Choroid plexus epithelial cell (primary cell): ENCODE measurements around the gene METRN.
A peak's percentile ranks its signal among the peaks of the same experiment; 100 is the strongest.

Experiments used
- DNase-seq: peaks from one replicate; pipeline ENCODE4 v3.0.0-alpha.2; 2010; ENCODE audit warnings: low read depth
- H3K4me3 ChIP-seq: 2 replicates; pipeline ENCODE4 v1.5.1; 2011; ENCODE audit warnings: low read depth, mild to moderate bottlenecking, control low read depth, low read length, moderate library complexity
- TF ChIP-seq, protein P1 (sequence below): conservative IDR thresholded peaks from 2 replicates; pipeline ENCODE4 v1.5.1; 2011; ENCODE audit warnings: low read depth, mild to moderate bottlenecking, control low read depth, inconsistent platforms, low read length, moderate library complexity

Gene METRN

DNA sequence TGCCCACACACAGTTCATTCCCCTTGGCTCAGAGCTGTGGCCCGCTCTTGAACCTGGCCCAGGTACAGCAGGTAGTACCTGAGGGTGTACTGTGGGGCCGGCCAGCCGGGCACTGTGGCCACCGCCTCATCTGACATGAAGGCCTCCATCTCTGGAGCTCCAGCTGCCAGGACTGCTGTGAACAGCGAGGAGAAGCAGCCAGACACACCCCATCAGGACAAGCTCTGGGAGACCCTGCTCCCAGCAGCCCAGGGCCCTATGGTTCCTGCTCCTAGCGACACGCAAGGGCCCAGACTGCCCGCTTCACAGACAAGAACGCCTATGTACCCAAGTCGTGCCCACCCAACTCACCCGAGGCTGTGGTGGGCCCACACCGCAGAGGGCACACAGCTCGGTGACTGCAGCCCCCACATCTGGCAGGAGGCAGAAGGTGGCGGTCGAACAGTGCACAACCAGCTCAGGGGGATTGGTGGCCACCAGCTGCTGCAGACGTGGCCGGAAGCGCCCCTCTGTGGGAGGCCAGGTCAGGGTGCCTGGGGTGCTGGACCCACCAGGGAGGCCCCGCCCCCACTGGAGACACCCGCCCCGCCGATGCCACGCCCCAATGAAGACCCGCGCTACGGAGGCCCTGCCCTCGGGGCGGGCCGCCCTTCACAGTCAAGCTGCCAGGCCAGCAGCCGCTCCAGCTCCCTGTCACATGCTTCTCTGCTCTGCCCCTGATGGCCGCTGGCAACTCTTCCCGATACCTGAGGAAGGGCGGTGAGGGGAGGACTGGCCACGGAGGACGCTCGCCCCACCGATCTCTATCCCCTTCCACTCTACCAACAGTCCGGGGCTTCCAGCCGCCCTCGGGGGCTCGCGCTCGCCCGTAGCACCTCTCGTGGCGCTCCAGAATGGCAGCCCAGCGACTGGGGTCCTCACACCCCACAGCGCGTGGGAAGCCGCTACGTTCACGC is 35.8 kb upstream of the METRN start:
- TF ChIP-seq, protein P1, sequence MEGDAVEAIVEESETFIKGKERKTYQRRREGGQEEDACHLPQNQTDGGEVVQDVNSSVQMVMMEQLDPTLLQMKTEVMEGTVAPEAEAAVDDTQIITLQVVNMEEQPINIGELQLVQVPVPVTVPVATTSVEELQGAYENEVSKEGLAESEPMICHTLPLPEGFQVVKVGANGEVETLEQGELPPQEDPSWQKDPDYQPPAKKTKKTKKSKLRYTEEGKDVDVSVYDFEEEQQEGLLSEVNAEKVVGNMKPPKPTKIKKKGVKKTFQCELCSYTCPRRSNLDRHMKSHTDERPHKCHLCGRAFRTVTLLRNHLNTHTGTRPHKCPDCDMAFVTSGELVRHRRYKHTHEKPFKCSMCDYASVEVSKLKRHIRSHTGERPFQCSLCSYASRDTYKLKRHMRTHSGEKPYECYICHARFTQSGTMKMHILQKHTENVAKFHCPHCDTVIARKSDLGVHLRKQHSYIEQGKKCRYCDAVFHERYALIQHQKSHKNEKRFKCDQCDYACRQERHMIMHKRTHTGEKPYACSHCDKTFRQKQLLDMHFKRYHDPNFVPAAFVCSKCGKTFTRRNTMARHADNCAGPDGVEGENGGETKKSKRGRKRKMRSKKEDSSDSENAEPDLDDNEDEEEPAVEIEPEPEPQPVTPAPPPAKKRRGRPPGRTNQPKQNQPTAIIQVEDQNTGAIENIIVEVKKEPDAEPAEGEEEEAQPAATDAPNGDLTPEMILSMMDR = no peak
- DNase-seq = peak; percentile 56
- peak overlapping the region; percentile 62 for H3K4me3 ChIP-seq

DNA sequence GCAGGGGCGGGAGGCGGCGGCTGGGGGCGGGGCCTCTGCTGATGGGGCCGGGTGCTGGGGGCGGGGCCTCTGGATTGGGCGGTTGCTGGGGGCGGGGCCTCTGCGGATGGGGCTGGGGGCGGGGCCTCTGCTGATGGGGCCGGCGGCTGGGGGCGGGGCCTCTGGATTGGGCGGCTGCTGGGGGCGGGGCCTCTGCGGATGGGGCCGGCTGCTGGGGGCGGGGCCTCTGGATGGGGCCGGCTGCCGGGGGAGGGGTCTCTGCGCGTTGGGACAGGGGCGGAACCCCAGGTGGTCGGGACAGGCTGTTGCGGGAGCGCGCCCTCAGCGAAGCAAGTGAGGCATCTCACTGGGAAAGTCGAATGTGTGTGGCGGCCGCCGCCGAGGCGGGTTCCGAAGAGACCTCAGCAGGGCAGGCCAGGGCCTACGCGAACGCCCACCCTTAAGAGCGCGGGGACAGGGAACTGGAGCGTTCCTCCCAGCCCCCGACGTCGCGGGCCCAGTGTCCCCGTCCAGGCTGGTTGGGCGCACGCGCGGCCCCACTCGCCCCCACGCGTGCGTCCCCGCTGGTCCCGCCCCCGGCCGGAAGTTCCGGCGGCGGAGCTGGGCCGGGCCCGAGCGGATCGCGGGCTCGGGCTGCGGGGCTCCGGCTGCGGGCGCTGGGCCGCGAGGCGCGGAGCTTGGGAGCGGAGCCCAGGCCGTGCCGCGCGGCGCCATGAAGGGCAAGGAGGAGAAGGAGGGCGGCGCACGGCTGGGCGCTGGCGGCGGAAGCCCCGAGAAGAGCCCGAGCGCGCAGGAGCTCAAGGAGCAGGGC is 34.9 kb upstream of the METRN start, which contains the start of gene STUB1:
Gene STUB1, plus strand, starts transcription at position 597 of the 811 bp plus-strand sequence. Its CDS starts 116 bp downstream, at position 713.
- peak; percentile 87 for DNase-seq
- TF ChIP-seq, protein P1 = no peak
- H3K4me3 ChIP-seq = peak within 1 kb of the TSS; percentile 82

DNA sequence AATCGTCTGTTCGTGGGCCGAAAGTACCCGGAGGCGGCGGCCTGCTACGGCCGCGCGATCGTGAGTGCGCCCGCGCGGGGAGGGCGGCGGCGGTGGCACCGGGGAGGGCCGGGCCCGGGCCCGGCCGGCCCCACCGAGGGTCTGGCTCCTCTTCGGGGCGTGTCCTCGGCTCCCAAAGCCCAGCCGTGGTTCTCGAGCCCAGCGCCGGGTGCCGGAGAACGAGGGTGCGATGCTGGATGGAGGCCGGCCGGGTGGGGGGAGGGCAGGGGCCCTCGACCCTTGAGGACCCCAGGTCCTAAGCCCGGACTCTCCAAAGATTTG is 34.3 kb upstream of the METRN start:
- peak overlapping the region; percentile 82 for H3K4me3 ChIP-seq
- TF ChIP-seq, protein P1 = no peak
- no peak for DNase-seq

DNA sequence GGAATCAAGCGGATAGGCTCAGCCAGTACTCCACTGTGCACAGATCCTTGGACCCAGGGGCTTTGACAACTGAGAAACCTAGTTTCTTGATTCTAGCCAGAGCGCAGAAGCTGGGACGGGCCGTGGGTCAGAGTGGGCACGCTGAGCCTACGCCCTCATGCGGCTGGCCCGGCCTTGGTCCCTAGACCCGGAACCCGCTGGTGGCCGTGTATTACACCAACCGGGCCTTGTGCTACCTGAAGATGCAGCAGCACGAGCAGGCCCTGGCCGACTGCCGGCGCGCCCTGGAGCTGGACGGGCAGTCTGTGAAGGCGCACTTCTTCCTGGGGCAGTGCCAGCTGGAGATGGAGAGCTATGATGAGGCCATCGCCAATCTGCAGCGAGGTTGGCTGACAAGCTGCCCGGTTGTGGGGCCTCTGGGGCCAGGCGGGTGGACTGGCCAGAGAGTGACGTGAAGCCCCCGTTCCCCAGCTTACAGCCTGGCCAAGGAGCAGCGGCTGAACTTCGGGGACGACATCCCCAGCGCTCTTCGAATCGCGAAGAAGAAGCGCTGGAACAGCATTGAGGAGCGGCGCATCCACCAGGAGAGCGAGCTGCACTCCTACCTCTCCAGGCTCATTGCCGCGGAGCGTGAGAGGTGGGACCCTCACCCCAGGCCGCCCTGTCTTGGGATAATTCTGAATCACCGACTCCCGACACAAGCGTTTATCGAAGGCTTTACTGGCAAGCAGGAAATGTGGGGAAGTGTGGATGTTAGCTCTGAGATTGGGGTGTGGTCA is 33.8 kb upstream of the METRN start:
- DNase-seq = peak; percentile 40
- TF ChIP-seq, protein P1 = peak; percentile 21
- H3K4me3 ChIP-seq = peak overlapping the region; percentile 82

DNA sequence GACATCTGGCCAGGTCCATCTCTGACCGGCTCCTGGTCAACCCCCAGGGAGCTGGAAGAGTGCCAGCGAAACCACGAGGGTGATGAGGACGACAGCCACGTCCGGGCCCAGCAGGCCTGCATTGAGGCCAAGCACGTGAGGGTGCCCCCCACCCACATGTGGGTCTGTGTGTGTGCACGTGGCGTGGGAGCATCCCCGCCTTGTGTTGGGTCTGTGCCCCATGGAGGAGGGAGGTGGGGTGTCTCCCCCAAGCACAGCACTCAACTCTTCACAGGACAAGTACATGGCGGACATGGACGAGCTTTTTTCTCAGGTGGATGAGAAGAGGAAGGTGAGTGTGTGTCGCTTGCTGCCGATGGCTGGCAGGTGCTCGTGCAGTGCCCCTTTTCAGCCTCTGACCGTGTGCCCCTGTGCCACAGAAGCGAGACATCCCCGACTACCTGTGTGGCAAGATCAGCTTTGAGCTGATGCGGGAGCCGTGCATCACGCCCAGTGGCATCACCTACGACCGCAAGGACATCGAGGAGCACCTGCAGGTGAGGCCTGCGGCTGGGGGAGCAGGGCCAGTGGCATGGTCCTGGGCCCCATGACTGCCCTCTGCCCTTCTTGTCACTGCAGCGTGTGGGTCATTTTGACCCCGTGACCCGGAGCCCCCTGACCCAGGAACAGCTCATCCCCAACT is 33.0 kb upstream of the METRN start:
- DNase-seq = peak; percentile 66
- TF ChIP-seq, protein P1 = no peak
- H3K4me3 ChIP-seq = peak overlapping the region; percentile 82
